Bronchial epithelial cell (primary cell): Measurements from ENCODE around the gene DLL4. TPM values are rescaled to one million over a fixed set of nuclear protein-coding genes. Genes with fewer than 3 reads are reported as not detected.

ENCODE experiments used
- DNase-seq: peaks from one replicate; pipeline ENCODE4 v3.0.0-alpha.2; 2010; ENCODE audit warnings: low read depth
- FAIRE-seq: peaks from 2 replicates; lab custom pipeline; 2011; peaks lifted over from hg19 to GRCh38; lab: Jason Lieb, UNC
- H3K27me3 ChIP-seq: 2 replicates; pipeline ENCODE4 v1.5.1; 2011; ENCODE audit warnings: low read length; ENCODE audit not compliant: control insufficient read depth, insufficient read depth
- H3K36me3 ChIP-seq: 2 replicates; pipeline ENCODE4 v1.5.1; 2011; ENCODE audit warnings: low read length; ENCODE audit not compliant: control insufficient read depth, insufficient read depth
- H3K4me3 ChIP-seq: 2 replicates; pipeline ENCODE4 v1.5.1; 2011; ENCODE audit warnings: mild to moderate bottlenecking, low read depth, low read length, control low read depth
- total RNA-seq: library from RNA; depleted of rRNA; stranded (reverse); fragments of >200 nt; gene quantifications from 2 replicates; pipeline ENCODE4 v1.2.1, GENCODE V29; 2014
- TF ChIP-seq, protein P1 (sequence below): IDR thresholded peaks from 2 replicates; pipeline ENCODE4 v1.5.1; 2011; ENCODE audit warnings: mild to moderate bottlenecking, moderate library complexity, low read length, control low read depth, inconsistent platforms; ENCODE audit not compliant: insufficient read depth, severe bottlenecking

DLL4 gene
- total RNA-seq, 1 donor from 2014 or later, result not detected

DNA sequence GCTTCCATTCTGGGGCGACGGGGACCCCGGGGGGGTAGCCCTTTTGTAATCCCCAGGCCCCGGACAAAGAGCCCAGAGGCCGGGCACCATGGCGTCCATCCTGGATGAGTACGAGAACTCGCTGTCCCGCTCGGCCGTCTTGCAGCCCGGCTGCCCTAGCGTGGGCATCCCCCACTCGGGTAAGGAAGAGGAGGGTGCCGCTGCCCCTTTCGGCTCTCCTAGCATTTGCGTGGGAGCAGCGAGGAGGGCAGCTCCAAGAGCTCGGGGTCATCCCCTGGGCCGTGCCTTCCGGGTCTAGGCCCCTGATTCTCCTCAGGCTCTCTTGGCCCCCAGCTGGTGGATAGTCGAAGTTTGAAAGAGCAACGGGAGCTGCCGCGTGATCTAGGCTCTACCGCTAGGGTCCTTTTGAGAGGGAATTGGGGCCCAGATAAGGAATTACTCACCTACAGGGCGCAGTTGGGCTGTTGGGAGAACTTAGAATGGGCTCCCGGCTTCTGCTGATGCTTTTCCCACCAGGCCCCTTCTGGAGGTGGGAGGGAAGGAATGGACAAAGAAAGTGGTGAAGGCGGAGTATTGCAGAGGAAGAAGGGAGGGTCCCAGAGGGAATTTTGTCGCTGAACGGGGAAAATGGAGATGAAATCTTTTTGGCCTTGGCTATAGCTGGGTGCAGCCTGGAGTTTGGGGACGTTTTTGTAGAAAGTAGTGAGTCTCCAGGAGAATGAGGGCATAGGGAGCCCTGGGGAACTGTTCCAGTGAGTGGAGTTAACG, 34.3 kb upstream of the DLL4 start:
- TF ChIP-seq, protein P1, sequence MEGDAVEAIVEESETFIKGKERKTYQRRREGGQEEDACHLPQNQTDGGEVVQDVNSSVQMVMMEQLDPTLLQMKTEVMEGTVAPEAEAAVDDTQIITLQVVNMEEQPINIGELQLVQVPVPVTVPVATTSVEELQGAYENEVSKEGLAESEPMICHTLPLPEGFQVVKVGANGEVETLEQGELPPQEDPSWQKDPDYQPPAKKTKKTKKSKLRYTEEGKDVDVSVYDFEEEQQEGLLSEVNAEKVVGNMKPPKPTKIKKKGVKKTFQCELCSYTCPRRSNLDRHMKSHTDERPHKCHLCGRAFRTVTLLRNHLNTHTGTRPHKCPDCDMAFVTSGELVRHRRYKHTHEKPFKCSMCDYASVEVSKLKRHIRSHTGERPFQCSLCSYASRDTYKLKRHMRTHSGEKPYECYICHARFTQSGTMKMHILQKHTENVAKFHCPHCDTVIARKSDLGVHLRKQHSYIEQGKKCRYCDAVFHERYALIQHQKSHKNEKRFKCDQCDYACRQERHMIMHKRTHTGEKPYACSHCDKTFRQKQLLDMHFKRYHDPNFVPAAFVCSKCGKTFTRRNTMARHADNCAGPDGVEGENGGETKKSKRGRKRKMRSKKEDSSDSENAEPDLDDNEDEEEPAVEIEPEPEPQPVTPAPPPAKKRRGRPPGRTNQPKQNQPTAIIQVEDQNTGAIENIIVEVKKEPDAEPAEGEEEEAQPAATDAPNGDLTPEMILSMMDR, result peak; percentile 68
- no peak for FAIRE-seq
- Histone ChIP-seq H3K36me3 (peaks cover 12% of the 10 kb centered on the region), H3K27me3 (no peaks in the 10 kb centered on the region), H3K4me3 (peak overlapping the region; percentile 78)
- DNase-seq, result peak; percentile 67

DNA sequence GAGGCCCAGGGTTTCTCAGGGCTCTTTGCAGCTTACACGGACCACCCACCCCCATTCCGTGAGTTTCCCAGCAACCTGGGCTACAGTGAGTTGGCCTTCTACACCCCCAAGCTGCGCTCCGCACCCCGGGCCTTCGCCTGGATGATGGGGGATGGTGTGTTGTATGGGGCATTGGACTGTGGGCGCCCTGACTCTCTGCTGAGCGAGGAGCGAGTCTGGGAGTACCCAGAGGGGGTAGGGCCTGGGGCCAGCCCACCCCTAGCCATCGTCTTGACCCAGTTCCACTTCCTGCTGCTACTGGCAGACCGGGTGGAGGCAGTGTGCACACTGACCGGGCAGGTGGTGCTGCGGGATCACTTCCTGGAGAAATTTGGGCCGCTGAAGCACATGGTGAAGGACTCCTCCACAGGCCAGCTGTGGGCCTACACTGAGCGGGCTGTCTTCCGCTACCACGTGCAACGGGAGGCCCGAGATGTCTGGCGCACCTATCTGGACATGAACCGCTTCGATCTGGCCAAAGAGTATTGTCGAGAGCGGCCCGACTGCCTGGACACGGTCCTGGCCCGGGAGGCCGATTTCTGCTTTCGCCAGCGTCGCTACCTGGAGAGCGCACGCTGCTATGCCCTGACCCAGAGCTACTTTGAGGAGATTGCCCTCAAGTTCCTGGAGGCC, 29.5 kb upstream of the DLL4 start:
- Histone ChIP-seq H3K4me3 (no peak overlapping the region), H3K27me3 (no peaks in the 10 kb centered on the region), H3K36me3 (peaks cover 31% of the 10 kb centered on the region)
- TF ChIP-seq, protein P1, result no peak
- no peak for DNase-seq
- FAIRE-seq, result no peak

DNA sequence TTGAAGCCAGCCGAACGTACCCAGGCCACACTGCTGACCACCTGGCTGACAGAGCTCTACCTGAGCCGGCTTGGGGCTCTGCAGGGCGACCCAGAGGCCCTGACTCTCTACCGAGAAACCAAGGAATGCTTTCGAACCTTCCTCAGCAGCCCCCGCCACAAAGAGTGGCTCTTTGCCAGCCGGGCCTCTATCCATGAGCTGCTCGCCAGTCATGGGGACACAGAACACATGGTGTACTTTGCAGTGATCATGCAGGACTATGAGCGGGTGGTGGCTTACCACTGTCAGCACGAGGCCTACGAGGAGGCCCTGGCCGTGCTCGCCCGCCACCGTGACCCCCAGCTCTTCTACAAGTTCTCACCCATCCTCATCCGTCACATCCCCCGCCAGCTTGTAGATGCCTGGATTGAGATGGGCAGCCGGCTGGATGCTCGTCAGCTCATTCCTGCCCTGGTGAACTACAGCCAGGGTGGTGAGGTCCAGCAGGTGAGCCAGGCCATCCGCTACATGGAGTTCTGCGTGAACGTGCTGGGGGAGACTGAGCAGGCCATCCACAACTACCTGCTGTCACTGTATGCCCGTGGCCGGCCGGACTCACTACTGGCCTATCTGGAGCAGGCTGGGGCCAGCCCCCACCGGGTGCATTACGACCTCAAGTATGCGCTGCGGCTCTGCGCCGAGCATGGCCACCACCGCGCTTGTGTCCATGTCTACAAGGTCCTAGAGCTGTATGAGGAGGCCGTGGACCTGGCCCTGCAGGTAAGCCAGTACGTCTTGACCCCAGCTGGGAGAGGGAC, 28.7 kb upstream of the DLL4 start:
- H3K36me3 ChIP-seq, result peaks cover 31% of the 10 kb centered on the region
- no peaks in the 10 kb centered on the region for H3K27me3 ChIP-seq
- DNase-seq (no peak), FAIRE-seq (no peak)
- TF ChIP-seq, protein P1, result no peak
- no peak overlapping the region for H3K4me3 ChIP-seq

- DNase-seq (no peak), FAIRE-seq (no peak)
- TF ChIP-seq, protein P1, result no peak
- H3K36me3 ChIP-seq, result peaks cover 30% of the 10 kb centered on the region
- H3K4me3 ChIP-seq, result no peak overlapping the region
- H3K27me3 ChIP-seq, result no peaks in the 10 kb centered on the region
Measured at GRCh38 chr15:40901053-40901443, 28.1 kb upstream of the DLL4 start.

- Histone ChIP-seq H3K4me3 (no peak overlapping the region), H3K27me3 (no peaks in the 10 kb centered on the region), H3K36me3 (peaks cover 30% of the 10 kb centered on the region)
- DNase-seq (peak; percentile 43), FAIRE-seq (peak; percentile 43)
- TF ChIP-seq, protein P1, result no peak
Measured at GRCh38 chr15:40902605-40903561, 26.3 kb upstream of the DLL4 start.
